H9 (cell line): ENCODE results near the gene ADGRG1. TPM values are rescaled to one million over a fixed set of nuclear protein-coding genes. Genes with fewer than 3 reads are reported as not detected.
A peak's percentile ranks its signal among the peaks of the same experiment; 100 is the strongest.

Experiments used
- DNase-seq: peaks from one replicate; pipeline ENCODE4 v3.0.0-alpha.2; 2017
- H2AFZ ChIP-seq: one replicate; pipeline ENCODE4 v1.6.1; 2013; ENCODE audit warnings: mild to moderate bottlenecking, low read length, control low read depth, moderate library complexity
- H2AK5ac ChIP-seq: 2 replicates; pipeline ENCODE4 v1.6.1; 2013; ENCODE audit warnings: low read length, control low read depth, mixed read lengths; ENCODE audit not compliant: insufficient read length
- H2BK120ac ChIP-seq: one replicate; pipeline ENCODE4 v1.6.1; 2013; ENCODE audit warnings: low read depth, mild to moderate bottlenecking, low read length, control low read depth, inconsistent platforms; ENCODE audit not compliant: poor library complexity, severe bottlenecking
- H2BK12ac ChIP-seq: 2 replicates; pipeline ENCODE4 v1.6.1; 2013; ENCODE audit warnings: low read length, control low read depth, mixed read lengths, low read depth; ENCODE audit not compliant: insufficient read length
- H2BK15ac ChIP-seq: 2 replicates; pipeline ENCODE4 v1.6.1; 2013; ENCODE audit warnings: low read depth, low read length, control low read depth
- H2BK20ac ChIP-seq: one replicate; pipeline ENCODE4 v1.6.1; 2013; ENCODE audit warnings: low read depth, mild to moderate bottlenecking, low read length, control low read depth, inconsistent platforms; ENCODE audit not compliant: poor library complexity, severe bottlenecking
- H2BK5ac ChIP-seq: 2 replicates; pipeline ENCODE4 v1.6.1; 2013; ENCODE audit warnings: low read length, control low read depth, mixed read lengths; ENCODE audit not compliant: insufficient read length
- H3K14ac ChIP-seq: 2 replicates; pipeline ENCODE4 v1.6.1; 2013; ENCODE audit warnings: low read length, control low read depth; ENCODE audit not compliant: insufficient read depth
- H3K18ac ChIP-seq: 2 replicates; pipeline ENCODE4 v1.6.1; 2013; ENCODE audit warnings: low read depth, mild to moderate bottlenecking, mixed read lengths, low read length, control low read depth; ENCODE audit not compliant: insufficient read length
- H3K23ac ChIP-seq: 2 replicates; pipeline ENCODE4 v1.6.1; 2013; ENCODE audit warnings: low read length, control low read depth, mixed read lengths, low read depth; ENCODE audit not compliant: insufficient read length
- H3K23me2 ChIP-seq: 2 replicates; pipeline ENCODE4 v1.6.1; 2013; ENCODE audit warnings: low read depth, mild to moderate bottlenecking, mixed read lengths, low read length, control low read depth; ENCODE audit not compliant: insufficient read length, poor library complexity, severe bottlenecking
- H3K27ac ChIP-seq: 2 replicates; pipeline ENCODE4 v1.5.1; 2013; ENCODE audit warnings: low read length, control low read depth, mixed read lengths, low read depth; ENCODE audit not compliant: insufficient read length
- H3K27me3 ChIP-seq: 2 replicates; pipeline ENCODE4 v1.6.1; 2013; ENCODE audit warnings: low read length, control low read depth, inconsistent platforms; ENCODE audit not compliant: insufficient read depth
- H3K4ac ChIP-seq: 2 replicates; pipeline ENCODE4 v1.6.1; 2013; ENCODE audit warnings: low read depth, mild to moderate bottlenecking, control low read depth, inconsistent platforms, low read length, moderate library complexity
- H3K4me1 ChIP-seq: 2 replicates; pipeline ENCODE4 v1.6.1; 2013; ENCODE audit warnings: low read length, control low read depth, inconsistent platforms; ENCODE audit not compliant: insufficient read depth
- H3K4me2 ChIP-seq: 2 replicates; pipeline ENCODE4 v1.6.1; 2013; ENCODE audit warnings: low read length, control low read depth, mixed read lengths; ENCODE audit not compliant: insufficient read length, insufficient read depth
- H3K56ac ChIP-seq: 2 replicates; pipeline ENCODE4 v1.6.1; 2013; ENCODE audit warnings: low read depth, mild to moderate bottlenecking, mixed read lengths, low read length, control low read depth; ENCODE audit not compliant: insufficient read length
- H3K79me1 ChIP-seq: 2 replicates; pipeline ENCODE4 v1.6.1; 2013; ENCODE audit warnings: low read depth, mild to moderate bottlenecking, moderate library complexity, low read length, control low read depth, inconsistent platforms; ENCODE audit not compliant: insufficient read depth, poor library complexity, severe bottlenecking
- H3K79me2 ChIP-seq: 2 replicates; pipeline ENCODE4 v1.6.1; 2013; ENCODE audit warnings: low read length, control low read depth, inconsistent platforms; ENCODE audit not compliant: insufficient read depth
- H3K9ac ChIP-seq: 2 replicates; pipeline ENCODE4 v1.6.1; 2013; ENCODE audit warnings: low read length, control low read depth, mixed read lengths; ENCODE audit not compliant: insufficient read length; ENCODE audit errors: extremely low read depth
- H3K9me3 ChIP-seq: one replicate; pipeline ENCODE4 v1.6.1; 2013; ENCODE audit warnings: low read depth, low read length, inconsistent platforms; ENCODE audit not compliant: control insufficient read depth
- H3T11ph ChIP-seq: one replicate; pipeline ENCODE4 v1.6.1; 2013; ENCODE audit warnings: mild to moderate bottlenecking, low read length, control low read depth, inconsistent platforms
- H4K20me1 ChIP-seq: one replicate; pipeline ENCODE4 v1.6.1; 2013; ENCODE audit not compliant: control insufficient read depth, insufficient read length, insufficient read depth
- H4K5ac ChIP-seq: 2 replicates; pipeline ENCODE4 v1.6.1; 2013; ENCODE audit warnings: low read depth, mild to moderate bottlenecking, mixed read lengths, low read length, control low read depth; ENCODE audit not compliant: insufficient read length
- H4K8ac ChIP-seq: replicated peaks from 2 replicates; pipeline ENCODE4 v1.6.1; 2013; ENCODE audit warnings: low read length, control low read depth, mixed read lengths, low read depth; ENCODE audit not compliant: insufficient read length
- H4K91ac ChIP-seq: 2 replicates; pipeline ENCODE4 v1.6.1; 2013; ENCODE audit warnings: low read depth, mild to moderate bottlenecking, moderate library complexity, mixed read lengths, low read length, control low read depth; ENCODE audit not compliant: insufficient read length
- H3K27ac Mint-ChIP-seq, 3 experiments: 2 replicates in 2 of 3; 3 replicates in 1 of 3; pipeline ENCODE4 v1.8.0; 2020 to 2021; ENCODE audit warnings: mixed read lengths in 3 of 3, mild to moderate bottlenecking in 1 of 3, moderate library complexity in 1 of 3
- H3K27me3 Mint-ChIP-seq: 2 replicates; pipeline ENCODE4 v1.8.0; 2021; ENCODE audit warnings: low read depth, mild to moderate bottlenecking, moderate library complexity, mixed read lengths
- H3K36me3 Mint-ChIP-seq, 3 experiments: 2 replicates in 2 of 3; 3 replicates in 1 of 3; pipeline ENCODE4 v1.8.0; 2020 to 2021; ENCODE audit warnings: low read depth in 3 of 3, mixed read lengths in 3 of 3; ENCODE audit not compliant: insufficient read depth in 1 of 3
- H3K4me1 Mint-ChIP-seq, 2 experiments: 2 replicates each; pipeline ENCODE4 v1.8.0; 2020; ENCODE audit warnings: mixed read lengths in 2 of 2
- H3K4me3 Mint-ChIP-seq, 2 experiments: 2 replicates in 1 of 2; 3 replicates in 1 of 2; pipeline ENCODE4 v1.8.0; 2020 to 2021; ENCODE audit warnings: mild to moderate bottlenecking in 2 of 2, mixed read lengths in 2 of 2, moderate library complexity in 1 of 2
- H3K9me3 Mint-ChIP-seq, 2 experiments: 2 replicates in 1 of 2; 3 replicates in 1 of 2; pipeline ENCODE4 v1.8.0; 2020; ENCODE audit warnings: mild to moderate bottlenecking in 2 of 2, mixed read lengths in 2 of 2, moderate library complexity in 1 of 2
- CTCF ChIP-seq: fragments of 200-600 bp; sonication (generic); conservative IDR thresholded peaks from 3 replicates; pipeline ENCODE4 v1.8.0; 2021; ENCODE audit warnings: antibody characterized with exemption, mild to moderate bottlenecking
- WGBS: extraction: QIAGEN DNeasy Blood & Tissue Kit; methylation state at CpG from one replicate; pipeline ENCODE4 v1.1.7; 2013; ENCODE audit warnings: missing lambda C conversion rate, low lambda C conversion rate, mixed read lengths; ENCODE audit not compliant: insufficient read length; ENCODE audit errors: extremely low coverage; 5-methylcytosine and 5-hydroxymethylcytosine counted together
- total RNA-seq: library from RNA; stranded (reverse); gene quantifications from 2 replicates; pipeline ENCODE4 v1.2.1, GENCODE V29; 2021

The ADGRG1 gene
- total RNA-seq, 1 experiment from 2014 or later, result 1.1 TPM

DNA sequence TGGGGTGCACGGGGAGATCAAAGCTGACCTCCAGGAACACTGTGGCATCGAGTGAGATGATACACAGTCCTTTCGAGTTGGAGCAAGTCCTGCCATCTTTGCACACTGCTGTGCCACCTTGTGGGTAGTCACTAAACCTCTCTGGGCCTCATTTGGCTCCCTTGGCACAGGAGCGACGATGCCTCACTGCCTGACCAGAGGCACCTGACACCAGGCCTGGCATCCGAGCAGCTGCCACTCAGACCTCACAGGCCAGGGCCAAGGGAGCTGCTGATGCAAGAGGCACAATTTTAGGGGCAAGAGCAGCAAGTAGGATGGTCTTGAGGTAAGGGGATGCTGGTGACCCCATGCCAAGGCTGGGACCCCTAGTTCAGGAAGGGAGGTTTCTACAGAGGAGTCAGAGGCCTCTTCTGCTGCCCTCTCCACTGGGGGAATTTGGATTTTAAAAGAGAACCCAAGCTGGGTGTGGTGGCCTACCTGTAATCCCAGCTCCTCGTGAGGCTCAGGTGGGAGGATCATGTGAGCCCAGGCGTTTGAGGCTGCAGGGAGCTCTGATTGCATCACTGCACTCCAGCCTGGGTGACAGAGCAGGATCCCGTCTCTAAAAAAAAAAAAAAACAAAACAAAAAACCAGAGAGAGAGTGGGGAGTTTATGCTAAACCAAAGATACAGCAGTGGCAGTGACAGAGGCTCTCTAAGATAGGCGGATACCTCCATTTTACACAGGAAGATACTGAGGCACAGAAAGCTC is 6.7 kb upstream of the ADGRG1 start:
- no peaks in the 10 kb centered on the region for H3K27me3 ChIP-seq
- H3K79me1 ChIP-seq, result no peaks in the 10 kb centered on the region
- H3K27ac ChIP-seq, result no peak overlapping the region
- H3K4ac ChIP-seq, result no peak overlapping the region
- no peaks in the 10 kb centered on the region; a peak in 1 of 7 replicates for H3K36me3 Mint-ChIP-seq
- H3K18ac ChIP-seq, result no peak overlapping the region
- H3K27ac Mint-ChIP-seq, result peak overlapping the region in 2 of 3 experiments; percentile 52 to 82; a peak in 3 of 7 replicates
- no peak for DNase-seq
- H3K4me3 Mint-ChIP-seq, result no peak overlapping the region
- no CpG with 5 or more reads among the region's 10 CpGs for WGBS
- no peak for TF ChIP-seq CTCF
- H2BK20ac ChIP-seq, result no peak overlapping the region
- H4K91ac ChIP-seq, result no peak overlapping the region
- no peak overlapping the region for H2BK15ac ChIP-seq
- H4K5ac ChIP-seq, result no peak overlapping the region
- no peaks in the 10 kb centered on the region for H3K4me1 ChIP-seq
- peaks cover 10% of the 10 kb centered on the region for H3K27me3 Mint-ChIP-seq
- peaks cover 28 to 67% of the 10 kb centered on the region in 2 experiments for H3K4me1 Mint-ChIP-seq
- H3K56ac ChIP-seq, result no peak overlapping the region
- no peak overlapping the region for H3K4me2 ChIP-seq
- H2BK12ac ChIP-seq, result no peak overlapping the region
- H3K23ac ChIP-seq, result no peak overlapping the region
- H4K20me1 ChIP-seq, result no peaks in the 10 kb centered on the region
- H3K9me3 ChIP-seq, result no peaks in the 10 kb centered on the region
- no peak overlapping the region for H2AK5ac ChIP-seq
- no peaks in the 10 kb centered on the region for H3K23me2 ChIP-seq
- no peak overlapping the region for H2AFZ ChIP-seq
- no peak overlapping the region for H3T11ph ChIP-seq
- no peak overlapping the region for H3K9ac ChIP-seq
- no peaks in the 10 kb centered on the region for H3K9me3 Mint-ChIP-seq
- no peaks in the 10 kb centered on the region for H3K79me2 ChIP-seq
- H4K8ac ChIP-seq, result no peak overlapping the region
- H3K14ac ChIP-seq, result no peak overlapping the region
- no peak overlapping the region for H2BK5ac ChIP-seq
- no peak overlapping the region for H2BK120ac ChIP-seq
